CD1c-positive myeloid dendritic cell (primary cell): ENCODE results near the gene GAST.
"Not testable (repeated sequence)": the region's sequence is repeated elsewhere in the genome, so short reads cannot be mapped to it uniquely, and the experiment has no call there.

Source experiments
- DNase-seq: peaks from one replicate; pipeline ENCODE4 v3.0.0-alpha.2; 2016; ENCODE audit errors: extremely low spot score

The GAST gene

GRCh38 chr17:41683441-41684007 lies 28.6 kb upstream of the GAST start:
- DNase-seq = no peak

- DNase-seq = no peak
These were observed 28.1 kb upstream of the GAST start for GRCh38 chr17:41684035-41684434.

DNA sequence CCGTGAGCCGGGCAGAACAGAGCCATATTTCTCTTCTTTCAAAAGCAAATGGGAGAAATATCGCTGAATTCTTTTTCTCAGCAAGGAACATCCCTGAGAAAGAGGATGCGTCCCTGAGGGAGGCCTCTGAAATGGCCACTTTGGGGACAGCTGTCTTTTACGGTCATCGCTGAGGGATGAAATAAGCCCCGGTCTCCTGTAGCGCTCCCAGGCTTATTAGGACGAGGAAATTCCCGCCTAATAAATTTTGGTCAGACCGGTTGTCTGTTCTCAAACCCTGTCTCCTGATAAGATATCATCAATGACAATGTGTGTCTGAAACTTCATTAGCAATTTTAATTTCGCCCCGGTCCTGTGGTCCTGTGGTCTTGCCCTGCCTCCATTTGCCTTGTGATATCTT lies 26.4 kb upstream of the GAST start:
- not testable (repeated sequence) for DNase-seq

DNA sequence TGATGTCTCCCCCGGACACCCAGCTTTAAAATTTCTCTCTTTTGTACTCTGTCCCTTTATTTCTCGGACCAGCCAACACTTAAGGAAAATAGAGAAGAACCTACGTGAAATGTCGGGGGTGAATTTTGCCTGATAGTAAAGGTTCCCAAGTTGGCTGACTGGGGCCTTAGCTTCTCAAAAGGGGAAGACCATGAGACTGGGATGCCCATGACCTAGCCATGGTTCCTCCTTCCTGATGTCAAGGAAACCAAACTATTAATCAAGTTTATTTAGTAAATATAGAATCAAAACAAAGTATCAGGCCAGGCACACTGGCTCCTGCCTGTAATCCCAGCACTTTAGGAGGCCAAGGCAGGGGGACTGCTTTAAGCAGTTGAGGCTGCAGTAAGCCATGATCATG lies 25.9 kb upstream of the GAST start:
- DNase-seq = peak; percentile 86

DNA sequence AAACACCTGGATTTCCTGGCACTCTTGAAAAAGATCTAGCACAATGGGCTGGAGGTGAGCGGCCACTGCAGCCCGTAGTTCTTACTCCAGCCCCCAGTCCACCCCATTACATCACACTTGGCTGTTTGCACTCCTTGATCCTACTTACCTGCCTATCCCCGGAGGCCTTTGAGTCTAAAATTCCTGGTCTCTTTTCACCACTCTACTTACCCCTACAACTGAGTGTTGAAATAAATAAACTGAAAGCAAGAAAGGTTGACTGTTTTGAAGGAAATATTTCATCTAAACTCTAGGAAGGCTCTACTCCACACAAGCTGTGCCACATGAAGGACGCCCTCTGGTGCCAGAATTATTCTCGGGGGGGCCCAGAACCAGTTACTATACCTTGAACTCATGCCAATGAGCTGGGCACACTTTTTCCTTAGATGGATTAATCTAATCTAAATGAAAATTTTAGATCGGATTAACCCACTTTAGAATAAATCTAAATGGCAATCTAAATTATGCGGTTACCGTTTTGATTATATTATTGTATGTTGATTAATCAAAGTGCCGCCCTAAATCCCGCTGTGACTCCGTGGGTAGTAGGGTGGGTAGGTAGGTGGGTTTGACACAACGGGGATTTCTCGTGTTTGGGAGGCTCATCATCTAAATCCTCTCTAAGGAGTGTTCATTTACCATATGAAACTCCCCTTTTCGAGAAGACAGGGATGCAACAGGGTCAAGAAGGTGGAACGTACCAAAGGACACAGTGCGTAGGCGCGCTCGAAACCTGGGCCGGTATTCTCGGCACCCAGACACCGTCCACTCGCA lies 24.1 kb upstream of the GAST start:
- peak; percentile 42 for DNase-seq

DNA sequence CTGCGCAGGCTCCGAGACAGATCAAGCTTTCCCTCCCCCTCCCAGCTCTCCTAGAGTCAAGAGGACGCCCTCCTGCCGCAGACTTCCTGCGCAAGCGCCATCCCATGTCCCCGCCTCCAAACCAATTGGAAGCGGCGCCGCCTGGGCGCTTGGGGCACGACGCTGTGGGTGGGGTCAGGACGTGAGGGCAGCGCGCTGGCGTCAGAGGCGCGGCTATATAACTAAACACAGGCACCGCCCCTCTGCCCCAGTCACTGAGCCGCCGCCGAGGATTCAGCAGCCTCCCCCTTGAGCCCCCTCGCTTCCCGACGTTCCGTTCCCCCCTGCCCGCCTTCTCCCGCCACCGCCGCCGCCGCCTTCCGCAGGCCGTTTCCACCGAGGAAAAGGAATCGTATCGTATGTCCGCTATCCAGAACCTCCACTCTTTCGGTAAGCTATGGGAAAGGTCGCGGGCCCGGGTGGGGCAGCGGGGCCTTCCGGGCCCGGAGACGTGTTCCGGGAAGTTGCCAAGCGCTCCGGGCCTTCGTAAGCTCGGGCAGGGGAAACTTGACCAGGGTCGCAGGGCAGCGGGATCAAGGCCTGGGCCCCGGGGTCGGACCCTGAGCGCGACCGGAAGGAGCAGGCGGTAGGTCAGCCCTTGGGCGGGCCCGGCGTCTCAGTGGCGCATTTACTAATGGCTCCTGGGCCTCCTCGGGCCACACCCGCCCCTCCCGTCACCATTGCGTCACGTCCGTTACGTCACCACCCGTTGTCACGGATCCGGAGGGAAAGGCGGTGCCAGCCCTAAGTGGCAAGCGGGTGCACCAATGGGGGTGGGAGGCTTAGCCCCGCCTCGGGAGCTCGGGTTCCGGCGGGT lies 23.3 kb upstream of the GAST start, which contains the start of gene EIF1:
TSS of gene EIF1 (plus strand) at position 245 of the 856 bp plus-strand sequence. CDS start at position 399, 154 bp downstream.
- peak; percentile 100 for DNase-seq

DNA sequence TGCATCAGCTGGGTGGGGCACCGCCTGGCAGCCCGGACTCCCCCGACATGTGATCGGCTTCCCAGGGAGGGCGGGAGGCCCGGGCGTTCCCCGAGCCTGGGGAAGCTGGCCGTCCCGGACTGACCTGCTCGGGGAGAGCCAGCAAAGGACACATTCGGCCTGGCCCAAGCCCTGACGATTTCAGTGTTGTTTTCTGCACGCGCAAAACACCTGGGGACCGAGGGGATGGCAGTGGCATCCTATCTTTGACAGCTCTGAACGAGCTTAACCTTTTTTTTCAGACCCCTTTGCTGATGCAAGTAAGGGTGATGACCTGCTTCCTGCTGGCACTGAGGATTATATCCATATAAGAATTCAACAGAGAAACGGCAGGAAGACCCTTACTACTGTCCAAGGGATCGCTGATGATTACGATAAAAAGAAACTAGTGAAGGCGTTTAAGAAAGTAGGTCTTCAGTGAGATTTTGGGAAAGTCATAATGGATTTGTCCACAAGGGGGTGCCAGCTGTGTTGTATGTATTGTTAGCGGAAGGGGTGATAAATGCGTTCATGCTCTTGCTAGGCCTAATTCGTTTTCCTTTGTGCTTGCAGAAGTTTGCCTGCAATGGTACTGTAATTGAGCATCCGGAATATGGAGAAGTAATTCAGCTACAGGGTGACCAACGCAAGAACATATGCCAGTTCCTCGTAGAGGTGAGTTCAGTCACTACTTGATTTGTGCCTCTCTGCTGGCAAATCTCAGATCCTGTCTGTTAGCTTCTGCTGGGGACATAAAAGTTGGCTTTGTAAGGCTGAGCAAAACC lies 22.4 kb upstream of the GAST start:
- DNase-seq = peak; percentile 73

- no peak for DNase-seq
These were observed 21.6 kb upstream of the GAST start for GRCh38 chr17:41690497-41690896.

DNA sequence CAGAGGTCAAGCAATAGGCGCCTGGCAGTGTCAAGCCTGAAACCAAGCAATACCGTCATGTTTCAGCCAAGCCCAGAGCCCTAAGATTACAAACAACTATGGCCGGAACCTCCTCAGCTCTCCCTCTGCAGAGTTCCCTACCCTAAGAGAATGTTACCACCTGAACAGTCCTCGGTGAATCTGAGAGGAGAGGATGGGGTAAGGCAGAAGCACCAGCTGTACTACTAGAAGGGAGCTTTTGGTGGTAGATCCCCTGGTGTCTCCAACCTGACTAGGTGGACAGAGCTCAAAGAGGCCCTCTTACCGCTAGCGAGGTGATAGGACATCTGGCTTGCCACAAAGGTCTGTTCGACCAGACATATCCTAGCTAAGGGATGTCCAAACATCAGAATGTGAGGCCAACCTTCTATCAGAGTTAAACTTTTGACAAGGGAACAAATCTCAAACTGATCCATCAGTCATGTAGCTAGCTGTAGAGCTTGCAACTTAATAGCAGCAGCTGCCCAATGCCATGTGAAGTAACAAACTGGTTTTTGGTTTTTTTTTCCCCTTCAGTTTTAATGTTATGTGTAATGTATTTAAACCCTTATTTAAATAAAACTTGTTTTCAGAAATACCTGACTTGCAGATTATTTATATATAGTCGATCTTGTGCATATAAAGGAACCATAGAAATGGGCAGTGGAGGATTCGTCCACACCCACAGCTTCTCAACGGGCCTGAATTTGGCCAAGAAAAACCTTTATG lies 20.9 kb upstream of the GAST start:
- DNase-seq = no peak

GRCh38 chr17:41692722-41693521 lies 19.2 kb upstream of the GAST start:
- no peak for DNase-seq

DNA sequence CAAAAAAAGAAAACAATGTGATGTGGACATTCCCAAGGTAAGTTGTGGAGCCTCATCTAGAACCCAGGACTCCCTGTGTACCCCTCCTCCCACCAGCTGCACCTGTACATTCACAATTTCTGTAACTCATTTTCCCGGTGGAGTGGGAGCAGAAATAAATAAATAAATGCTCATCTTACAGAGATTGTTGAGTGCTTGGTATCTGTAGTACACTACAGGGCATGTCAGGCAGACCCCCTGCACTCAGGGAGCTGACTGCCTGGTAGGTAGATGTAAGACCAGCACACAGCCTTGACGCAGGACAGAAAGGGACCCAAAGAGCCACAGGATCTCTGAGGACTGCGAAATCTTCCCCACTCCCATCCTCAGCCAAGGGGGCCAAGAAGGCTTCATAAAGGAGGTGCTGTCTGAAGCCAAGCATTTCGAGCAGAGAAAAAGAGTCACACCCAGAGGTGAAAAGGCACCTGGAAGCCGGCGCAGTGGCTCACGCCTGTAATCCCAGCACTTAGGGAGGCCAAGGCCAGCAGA lies 16.9 kb upstream of the GAST start:
- DNase-seq = no peak

DNA sequence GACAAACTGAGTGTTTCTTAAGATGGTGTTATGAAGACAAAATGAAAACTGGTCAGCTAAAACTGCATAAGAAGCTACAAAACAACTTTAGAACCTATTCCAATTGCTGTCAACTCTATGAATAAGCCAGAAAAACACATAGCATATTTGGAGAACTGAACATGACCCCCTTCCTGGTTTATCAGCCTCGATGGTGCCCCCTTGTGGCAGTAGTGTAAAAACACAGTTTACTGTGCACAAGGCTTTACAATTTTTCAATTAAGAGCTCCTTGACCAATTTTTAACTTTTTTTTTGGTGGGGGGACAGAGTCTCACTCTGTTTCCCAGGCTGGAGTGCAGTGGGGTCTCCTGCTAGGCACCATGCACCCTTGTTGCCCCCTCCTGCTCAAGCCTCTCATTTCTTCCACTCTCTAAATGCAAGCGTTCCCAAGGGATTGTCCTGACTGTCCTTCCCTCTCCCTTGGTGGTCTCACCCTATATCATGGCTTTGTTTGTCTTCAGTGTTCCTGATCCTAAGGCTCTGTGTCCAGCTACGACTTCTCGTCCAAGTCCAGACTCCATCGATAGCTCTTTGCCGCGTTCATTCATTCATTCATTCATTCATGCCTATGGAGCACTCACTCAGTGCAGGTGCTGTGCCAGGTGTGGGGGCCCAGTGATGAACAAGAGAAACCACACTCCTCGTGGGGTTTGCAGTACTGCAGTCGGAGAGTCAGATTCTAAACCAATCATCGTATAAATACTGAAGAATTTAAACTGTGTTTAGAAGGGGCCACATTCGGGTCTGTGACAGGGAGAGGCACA lies 16.0 kb upstream of the GAST start:
- peak; percentile 92 for DNase-seq

DNA sequence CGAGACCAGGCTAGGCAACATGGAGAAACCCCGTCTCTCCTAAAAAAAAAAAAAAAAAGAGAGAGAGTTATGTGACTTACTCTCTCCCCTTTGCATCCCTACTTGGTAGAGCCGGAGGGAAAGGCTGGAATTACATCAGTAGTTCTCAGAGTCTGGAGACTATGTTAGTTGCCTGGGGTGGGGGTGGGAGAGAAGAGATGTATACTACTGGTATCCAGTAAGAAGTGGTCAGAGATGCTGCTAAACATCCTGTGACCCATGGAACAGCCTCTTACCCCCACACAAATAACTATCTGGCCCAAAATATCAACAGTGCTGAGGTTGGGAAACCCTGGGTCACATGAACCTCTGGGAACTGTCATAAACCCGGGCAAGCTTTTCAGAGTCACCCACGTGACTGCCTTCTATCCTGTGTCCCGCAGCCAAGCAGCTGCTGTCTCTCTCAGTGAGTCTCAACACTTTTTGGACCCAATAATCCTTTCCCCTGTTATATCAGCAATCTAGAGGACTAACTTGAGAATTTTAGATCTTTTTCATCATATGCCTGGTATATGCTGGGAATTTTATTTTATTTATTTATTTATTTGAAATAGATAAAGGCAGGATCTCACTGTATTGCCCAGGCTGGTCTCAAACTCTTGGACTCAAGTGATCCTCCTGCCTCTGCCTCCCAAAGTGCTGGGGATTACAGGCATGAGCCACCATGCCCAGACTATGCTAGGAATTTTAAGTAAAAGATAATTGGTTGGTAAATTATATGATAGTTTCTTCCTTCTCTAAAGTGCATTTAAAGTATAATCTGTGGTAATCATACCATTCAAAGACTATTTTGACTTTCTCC lies 14.8 kb upstream of the GAST start:
- DNase-seq = peak; percentile 86

- DNase-seq = not testable (repeated sequence)
These were observed 11.3 kb upstream of the GAST start for GRCh38 chr17:41700843-41701242.

DNA sequence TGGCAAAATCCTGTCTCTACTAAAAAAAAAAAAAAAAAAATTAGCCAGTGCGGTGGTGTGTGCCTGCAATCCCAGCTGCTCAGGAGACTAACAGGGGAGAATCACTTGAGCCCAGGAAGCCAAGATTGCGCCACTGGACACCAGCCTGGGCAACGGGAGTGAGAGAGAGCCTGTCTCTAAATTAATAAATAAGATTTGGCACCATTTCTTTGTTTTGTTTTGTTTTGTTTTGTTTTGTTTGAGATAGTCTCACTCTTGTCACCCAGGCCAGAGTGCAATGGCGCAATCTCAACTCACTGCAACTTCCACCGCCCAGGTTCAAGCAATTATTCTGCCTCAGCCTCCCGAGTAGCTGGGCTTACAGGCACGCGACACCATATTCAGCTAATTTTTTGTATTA lies 9.4 kb upstream of the GAST start:
- DNase-seq = no peak

- DNase-seq = no peak
These were observed 6.7 kb upstream of the GAST start for GRCh38 chr17:41705271-41705991.
